Transverse colon (tissue), 4 donors: ENCODE measurements around the gene APOE.
"Not testable (repeated sequence)": the region's sequence is repeated elsewhere in the genome, so short reads cannot be mapped to it uniquely, and the experiment has no call there.

ENCODE experiments used
- POLR2AphosphoS5 ChIP-seq, 3 donors: sonication (generic); formaldehyde crosslinking; IDR thresholded peaks; one replicate each; pipeline ENCODE4 v1.6.1; 2016; ENCODE audit warnings: antibody characterized with exemption in 3 of 3
- TF ChIP-seq, protein P1 (sequence below), 5 experiments: fragments of 200-600 bp in 3 of 5; fragments of 450-650 bp in 2 of 5; sonication (generic) in 3 of 5; IDR thresholded peaks; 1 replicate in 2 of 5; 2 replicates in 3 of 5; pipeline ENCODE4 v1.5.1; 2016 to 2017; ENCODE audit warnings: antibody characterized with exemption in 5 of 5, inconsistent platforms in 3 of 5, mild to moderate bottlenecking in 2 of 5, moderate library complexity in 1 of 5

DNA sequence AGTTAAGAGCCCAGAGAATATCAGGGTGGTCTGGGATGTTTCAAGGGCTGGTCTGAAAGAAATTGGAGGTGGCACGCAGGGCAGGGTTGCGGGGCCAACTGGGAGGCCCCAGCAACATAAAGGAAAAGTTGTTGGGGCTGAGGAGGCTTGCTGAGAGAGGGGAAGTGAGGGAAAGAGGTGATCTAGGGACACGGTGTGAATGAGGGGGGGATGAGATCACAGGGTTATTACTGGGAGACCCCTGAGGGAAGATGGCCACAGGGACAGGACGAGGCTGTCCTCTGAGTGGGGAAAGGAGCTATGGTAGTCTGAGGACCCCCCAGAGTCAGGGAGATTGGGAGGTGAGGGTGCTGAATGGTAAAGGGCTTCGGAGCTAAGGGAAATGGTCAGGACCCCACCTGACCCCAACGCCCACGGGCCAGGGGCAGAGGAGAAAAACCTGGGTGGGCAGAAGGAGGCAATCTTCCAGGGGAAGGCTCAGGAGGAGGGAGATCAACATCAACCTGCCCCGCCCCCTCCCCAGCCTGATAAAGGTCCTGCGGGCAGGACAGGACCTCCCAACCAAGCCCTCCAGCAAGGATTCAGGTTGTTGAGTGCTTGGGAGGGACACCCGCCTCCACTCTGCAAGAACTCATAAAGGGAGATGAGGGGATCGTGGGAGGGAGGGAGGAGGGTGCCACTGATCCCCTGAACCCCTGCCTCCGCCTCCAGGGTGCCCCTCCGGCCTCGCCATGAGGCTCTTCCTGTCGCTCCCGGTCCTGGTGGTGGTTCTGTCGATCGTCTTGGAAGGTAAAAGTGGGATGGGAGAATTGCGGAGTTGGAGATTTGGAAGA lies 20.9 kb downstream of the APOE start:
- TF ChIP-seq, protein P1, sequence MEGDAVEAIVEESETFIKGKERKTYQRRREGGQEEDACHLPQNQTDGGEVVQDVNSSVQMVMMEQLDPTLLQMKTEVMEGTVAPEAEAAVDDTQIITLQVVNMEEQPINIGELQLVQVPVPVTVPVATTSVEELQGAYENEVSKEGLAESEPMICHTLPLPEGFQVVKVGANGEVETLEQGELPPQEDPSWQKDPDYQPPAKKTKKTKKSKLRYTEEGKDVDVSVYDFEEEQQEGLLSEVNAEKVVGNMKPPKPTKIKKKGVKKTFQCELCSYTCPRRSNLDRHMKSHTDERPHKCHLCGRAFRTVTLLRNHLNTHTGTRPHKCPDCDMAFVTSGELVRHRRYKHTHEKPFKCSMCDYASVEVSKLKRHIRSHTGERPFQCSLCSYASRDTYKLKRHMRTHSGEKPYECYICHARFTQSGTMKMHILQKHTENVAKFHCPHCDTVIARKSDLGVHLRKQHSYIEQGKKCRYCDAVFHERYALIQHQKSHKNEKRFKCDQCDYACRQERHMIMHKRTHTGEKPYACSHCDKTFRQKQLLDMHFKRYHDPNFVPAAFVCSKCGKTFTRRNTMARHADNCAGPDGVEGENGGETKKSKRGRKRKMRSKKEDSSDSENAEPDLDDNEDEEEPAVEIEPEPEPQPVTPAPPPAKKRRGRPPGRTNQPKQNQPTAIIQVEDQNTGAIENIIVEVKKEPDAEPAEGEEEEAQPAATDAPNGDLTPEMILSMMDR (IDR thresholded peaks at IDR 0.05), result not testable (repeated sequence)
- TF ChIP-seq POLR2AphosphoS5 (IDR thresholded peaks at IDR 0.05), result not testable (repeated sequence)
